Hepatocyte (in vitro differentiated cells): Measurements from ENCODE around the gene BUD23.

Experiments
- EZH2 ChIP-seq: fragments of 200-600 bp; sonication (generic); IDR thresholded peaks from 2 replicates; pipeline ENCODE4 v1.6.1; 2016; ENCODE audit warnings: antibody characterized with exemption, mild to moderate bottlenecking, borderline replicate concordance
- EZH2phosphoT487 ChIP-seq: fragments of 200-600 bp; sonication (generic); IDR thresholded peaks from one replicate; pipeline ENCODE4 v1.6.1; 2018; ENCODE audit warnings: antibody characterized with exemption, mild to moderate bottlenecking, low read depth, moderate library complexity; ENCODE audit not compliant: unreplicated experiment, severe bottlenecking
- TF ChIP-seq, protein P1 (sequence below): fragments of 200-600 bp; sonication (generic); IDR thresholded peaks from 2 replicates; pipeline ENCODE4 v1.5.1; 2016; ENCODE audit warnings: antibody characterized with exemption, mild to moderate bottlenecking; ENCODE audit not compliant: poor library complexity

DNA sequence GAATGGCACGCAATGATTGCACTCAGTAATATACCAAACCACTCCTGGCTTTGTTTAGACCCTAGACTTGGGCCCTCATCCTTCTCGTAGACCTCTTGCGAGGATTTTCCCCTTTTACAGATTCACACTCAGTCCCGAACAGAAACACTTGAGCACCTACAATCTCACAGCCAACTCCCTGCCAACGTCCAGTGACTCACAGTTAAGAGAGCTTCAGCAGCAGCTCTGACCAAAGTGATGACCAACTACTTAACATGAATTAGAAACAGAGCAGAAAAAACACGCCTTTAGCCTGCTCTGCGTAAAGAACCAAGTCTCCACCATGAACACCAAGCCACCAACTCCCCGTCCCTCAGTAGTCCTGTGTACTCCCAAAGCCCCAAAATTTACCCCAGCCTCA, 2.4 kb upstream of the BUD23 start:
- TF ChIP-seq, protein P1, sequence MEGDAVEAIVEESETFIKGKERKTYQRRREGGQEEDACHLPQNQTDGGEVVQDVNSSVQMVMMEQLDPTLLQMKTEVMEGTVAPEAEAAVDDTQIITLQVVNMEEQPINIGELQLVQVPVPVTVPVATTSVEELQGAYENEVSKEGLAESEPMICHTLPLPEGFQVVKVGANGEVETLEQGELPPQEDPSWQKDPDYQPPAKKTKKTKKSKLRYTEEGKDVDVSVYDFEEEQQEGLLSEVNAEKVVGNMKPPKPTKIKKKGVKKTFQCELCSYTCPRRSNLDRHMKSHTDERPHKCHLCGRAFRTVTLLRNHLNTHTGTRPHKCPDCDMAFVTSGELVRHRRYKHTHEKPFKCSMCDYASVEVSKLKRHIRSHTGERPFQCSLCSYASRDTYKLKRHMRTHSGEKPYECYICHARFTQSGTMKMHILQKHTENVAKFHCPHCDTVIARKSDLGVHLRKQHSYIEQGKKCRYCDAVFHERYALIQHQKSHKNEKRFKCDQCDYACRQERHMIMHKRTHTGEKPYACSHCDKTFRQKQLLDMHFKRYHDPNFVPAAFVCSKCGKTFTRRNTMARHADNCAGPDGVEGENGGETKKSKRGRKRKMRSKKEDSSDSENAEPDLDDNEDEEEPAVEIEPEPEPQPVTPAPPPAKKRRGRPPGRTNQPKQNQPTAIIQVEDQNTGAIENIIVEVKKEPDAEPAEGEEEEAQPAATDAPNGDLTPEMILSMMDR, result no peak
- TF ChIP-seq EZH2 (no peak), EZH2phosphoT487 (no peak)
